Right kidney (tissue), 1 donor: ENCODE measurements around the gene PRKCA.
"Not testable (repeated sequence)": the region's sequence is repeated elsewhere in the genome, so short reads cannot be mapped to it uniquely, and the experiment has no call there.

Source experiments
- DNase-seq: peaks from one replicate; pipeline ENCODE4 v3.0.0-alpha.2; 2016

PRKCA gene

DNA sequence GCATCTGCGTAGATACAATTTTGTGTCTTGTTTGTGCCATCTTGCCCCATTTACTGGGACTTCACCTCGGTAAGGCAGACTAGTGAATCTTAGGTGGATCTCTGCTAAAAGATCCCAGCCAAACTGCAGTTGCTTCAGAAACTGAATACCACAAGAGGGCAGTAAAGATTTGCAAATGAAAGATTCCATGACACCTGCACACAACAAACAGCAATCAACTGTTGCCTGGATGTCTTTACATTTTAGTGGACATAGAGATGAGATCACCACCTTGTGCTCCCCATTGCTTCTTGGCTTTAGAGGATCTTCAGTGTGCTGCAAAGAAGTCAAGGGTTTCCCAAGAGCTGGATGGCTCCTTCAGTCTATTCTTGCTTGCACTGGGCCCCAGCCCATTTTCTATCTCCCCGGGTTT, 413.3 kb downstream of the PRKCA start:
- peak; percentile 50 for DNase-seq

DNA sequence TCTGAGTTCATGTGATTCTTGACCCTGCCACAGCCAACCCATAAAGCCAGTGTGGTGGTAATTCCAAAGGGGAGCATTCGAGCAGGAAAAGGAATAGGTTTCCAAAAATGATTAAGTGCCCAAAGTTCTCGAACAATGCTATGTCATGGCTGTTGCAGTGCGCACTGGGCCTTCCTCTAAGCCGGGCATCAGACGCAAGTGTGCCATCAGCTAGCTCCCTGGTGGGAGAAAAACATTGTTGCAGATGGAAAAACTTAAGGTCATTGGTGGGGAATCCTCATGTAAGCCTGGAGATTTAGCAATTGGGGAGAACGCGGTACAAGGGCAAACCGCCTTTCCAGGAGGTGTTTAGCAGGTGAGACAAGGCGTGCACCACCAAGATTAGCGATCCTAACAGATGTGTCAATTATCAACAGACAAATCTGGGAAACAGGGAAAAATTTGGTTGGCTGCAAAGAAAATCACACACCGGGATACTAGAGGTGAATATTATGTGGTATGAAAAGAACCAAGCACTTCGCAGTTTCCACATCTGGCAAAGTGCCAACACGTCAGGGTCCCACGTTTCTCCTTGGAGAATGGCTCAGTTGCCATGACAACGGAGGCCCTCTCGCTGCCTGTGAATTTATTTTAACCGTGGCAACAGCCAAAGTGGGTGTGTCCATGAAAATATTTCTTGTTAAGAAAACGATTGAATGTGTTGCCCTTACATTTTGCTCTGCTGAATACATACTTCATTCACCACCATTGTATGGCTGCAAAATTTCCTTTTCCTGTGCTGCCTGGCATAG, 414.0 kb downstream of the PRKCA start:
- no peak for DNase-seq

DNA sequence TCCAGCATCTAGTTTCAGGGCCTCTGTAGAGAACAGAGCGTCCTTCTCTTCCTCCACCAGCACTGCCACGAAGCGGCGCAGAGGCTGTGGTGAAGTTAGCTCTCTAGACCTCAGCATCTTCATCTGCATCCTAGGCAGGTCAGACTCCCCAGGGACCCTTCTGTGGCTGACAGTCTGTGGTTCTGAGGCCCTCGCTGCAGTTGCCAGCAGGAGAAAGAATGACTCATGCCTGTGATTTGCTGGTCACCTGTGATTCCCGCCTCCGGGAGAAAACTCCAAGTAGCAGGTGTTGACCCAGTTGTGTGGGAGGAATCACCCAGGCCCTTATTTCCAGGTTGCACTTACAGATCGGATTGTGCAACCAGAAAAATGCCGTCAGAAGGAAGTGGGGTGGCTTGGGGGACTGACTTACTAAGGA, 415.2 kb downstream of the PRKCA start:
- no peak for DNase-seq

DNA sequence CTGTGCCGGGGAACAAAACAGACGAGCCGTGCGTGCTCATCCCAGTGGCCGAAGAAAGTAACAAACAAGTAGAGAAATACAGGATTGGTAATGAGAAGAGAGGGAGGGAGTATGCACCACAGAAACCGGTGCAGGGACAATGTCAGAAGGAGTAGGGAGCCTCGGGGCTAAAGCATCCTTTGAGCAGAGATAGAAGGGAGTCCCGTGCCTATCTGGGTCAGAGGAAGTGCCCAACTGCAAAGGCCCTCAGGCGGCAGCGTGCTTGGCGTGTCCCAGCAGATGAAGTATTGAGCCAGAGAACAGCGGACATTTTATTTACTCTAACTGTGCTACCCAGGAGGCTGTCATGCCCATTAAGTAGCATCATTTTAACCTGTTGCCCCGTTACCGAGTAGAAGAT, 417.6 kb downstream of the PRKCA start:
- no peak for DNase-seq

DNA sequence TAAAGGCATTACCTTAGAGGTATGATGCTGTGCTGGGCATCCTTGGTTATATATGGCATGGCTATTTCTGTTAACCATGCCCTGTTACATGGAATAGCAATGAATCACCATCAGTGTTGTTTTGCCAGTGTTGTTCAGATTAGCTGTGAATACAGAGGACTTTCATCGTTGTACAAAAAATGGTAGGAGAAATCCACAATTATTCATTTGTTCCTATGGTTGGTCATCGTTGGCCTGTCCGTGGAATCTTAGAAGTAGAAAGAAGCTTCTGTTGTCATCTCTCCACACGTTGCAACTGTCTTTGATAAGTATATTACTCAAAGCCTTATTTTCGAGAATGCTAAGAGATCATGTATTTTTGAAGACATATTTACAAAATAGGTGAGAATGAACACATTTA, 418.2 kb downstream of the PRKCA start:
- DNase-seq, result no peak

DNA sequence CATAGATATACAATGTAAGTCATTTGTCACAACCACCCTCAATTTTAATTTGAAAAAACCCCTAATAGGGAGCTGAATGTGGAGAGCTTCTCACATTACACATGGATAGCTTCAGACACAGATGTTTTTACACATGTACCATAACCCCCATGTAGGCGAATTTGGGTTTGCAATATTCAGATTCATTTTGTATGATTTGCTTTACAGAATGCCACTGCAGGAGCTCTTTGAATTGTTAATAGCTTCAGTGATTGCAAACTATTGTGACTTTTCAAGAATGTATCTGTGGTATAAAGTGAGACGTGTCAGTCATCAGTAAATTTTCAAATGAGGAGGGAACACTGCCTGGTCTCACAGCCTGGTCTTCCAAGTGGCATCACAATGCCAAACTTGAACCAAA, 419.9 kb downstream of the PRKCA start:
- no peak for DNase-seq

DNA sequence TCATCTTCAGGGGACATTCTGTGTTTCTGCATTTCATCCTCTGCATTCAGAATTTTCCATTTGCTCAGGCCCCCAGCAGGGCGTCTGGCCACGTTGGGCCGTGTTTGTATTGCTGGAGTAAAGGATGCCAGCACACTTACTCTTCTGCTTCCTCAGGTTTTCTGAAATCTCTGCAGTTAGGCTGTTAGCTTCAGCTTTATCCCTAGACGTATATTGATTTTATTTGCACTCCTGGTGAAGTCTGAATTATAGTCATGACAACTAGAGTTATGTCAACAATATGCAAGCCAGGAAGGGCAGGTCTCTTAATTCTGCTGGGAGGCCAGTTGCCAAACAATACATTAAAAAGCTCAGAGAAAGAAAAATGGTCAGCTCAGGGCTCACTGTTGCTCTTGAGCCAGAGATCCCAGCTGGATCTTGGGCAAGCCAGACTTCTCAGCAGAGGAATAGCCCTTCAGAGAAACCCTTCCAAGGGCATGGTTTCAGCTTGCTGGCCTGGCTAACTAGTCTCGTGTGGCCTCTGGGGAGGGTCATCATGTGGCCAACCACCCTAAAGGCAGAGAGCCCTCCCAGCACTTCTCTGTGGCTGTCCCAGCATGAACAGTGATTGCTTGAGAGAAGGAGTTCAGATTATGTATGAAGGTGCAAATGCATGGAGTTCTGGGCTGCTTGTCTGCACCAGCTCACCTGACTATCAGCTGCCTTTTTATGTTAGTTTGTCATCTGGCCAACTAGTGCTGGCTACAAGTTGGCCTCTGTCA, 422.3 kb downstream of the PRKCA start:
- no peak for DNase-seq

DNA sequence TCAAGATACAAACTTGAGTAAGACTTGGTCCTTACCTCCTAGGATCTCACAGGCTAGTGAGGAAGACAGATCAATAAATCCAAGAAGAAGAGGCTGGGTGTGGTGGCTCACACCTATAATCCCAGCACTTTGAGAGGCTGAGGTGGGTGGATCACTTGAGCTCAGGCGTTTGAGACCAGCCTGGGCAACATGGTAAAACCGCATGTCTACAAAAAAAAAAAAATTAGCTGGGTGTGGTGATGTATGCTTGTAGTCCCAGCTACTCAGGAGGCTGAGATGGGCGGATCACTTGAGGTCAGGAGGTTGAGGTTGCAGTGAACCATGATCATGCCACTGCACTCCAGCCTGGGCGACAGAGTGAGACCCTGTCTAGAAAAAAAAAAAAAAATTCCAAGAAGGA, 423.0 kb downstream of the PRKCA start:
- not testable (repeated sequence) for DNase-seq

DNA sequence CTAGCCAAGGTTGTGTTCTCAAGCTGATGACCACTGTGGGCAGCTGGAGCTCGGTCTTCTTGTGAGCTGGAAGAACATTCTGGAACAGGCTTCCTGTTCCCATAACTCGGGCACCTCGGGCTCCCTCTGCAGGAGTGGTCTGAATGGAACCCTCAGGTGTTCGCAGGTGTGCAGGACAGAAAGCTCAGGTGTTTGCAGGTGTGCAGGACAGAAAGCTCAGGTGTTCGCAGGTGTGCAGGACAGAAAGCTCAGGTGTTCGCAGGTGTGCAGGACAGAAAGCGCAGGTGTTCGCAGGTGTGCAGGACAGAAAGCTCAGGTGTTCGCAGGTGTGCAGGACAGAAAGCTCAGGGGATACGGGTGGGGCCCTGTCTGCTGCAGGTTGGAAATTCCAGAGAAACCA, 423.5 kb downstream of the PRKCA start:
- no peak for DNase-seq

DNA sequence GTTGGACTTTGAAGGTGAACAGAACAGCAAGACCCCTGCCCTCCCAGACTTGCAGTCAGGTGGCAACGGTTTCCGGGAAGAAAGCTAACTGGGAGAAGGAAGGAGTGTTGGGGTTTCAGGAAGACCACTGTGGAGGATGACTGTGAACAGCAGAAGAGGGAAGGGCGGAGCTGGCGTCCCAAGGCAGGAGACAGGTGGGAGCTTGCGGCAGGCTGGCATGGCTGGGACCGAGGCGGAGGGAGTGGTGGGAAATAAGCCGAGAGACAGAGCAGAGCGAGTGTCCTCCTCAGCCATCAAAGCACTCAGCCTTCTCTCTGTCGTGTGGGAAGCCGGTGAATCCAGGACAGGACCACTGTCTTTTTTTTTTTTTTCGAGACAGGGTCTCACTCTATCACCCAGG, 424.0 kb downstream of the PRKCA start:
- DNase-seq, result no peak

DNA sequence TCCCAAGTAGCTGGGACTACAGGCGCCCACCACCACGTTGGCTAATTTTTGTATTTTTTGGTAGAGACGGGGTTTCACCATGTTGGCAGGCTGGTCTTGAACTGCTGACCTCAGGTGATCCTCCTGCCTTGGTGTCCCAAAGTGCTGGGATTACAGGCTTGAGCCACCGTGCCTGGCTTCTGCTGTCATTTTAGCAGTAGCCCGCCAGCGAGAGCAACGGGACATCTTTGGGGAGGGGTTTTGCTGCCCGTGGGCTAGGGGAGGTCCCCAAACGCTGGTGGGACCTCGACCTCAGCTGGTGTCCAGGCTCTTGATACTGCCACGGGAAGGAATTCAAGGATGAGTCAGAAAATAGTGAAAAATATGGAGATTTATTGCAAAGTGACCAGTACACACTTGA, 424.4 kb downstream of the PRKCA start:
- no peak for DNase-seq

DNA sequence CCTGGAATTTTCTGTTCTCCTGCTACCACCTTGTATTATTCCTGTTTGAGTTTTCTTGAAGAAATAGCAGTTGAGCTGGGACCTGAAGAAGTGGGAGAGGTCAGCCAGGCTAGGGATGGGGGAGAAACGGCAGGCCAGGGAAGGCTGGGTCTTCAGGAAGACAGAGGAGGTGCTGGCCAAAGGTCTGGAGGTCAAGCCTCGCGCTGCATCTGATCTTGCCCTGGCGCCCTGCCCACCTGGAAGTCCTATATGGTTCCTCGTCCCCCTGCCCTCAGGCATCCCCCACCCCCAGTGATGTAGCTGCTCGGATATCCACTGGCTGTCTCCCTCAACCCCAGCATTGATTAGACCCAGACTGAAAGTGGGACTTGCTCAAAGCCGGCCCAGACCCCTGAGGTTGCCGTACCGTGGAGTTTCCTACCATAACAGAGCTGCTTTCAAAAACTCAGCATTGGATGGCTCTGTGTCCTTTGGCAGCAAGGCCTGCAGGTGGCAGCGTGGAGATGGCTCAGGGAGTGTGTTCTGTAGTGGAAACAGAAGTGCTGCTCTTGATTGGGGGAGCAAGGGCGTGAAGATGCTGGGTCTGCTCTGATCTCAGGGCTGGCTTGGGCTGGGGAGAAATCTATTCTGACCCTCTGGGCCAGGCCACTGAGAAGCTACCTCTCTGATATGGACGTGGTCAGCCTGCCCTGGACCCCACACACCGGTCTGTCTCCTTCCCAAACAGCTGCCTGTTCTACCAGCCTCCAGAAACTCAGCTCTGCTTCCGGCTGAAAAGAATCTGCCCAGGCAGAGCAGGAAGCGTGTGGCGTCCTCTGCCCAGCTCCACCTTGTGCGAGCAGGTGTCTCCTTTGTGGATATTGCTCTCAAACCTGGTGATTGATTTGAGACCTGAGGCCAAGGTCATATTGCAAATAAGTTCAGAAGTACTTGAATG, 425.5 kb downstream of the PRKCA start:
- peak; percentile 46 for DNase-seq

DNA sequence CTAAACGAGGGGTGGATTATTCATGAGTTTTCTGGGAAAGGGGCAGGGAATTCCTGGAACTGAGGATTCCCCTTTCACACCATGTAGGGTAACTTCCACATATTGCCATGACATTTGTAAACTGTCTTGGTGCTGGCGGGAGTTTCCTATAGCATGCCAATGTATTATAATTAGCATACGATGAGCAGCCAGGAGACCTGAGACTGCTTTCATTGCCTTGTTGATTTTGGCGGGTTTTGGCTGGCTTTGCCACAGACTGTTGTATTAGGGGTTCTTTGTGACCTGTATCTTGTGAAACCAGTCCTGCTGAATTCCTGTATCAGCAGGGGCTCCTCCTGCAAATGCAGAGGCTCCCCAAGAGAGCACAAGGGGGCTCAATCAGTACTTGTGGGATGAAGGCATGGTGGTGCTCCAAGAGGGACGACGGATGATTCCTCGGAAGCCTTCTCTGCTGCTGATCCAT, 428.1 kb downstream of the PRKCA start:
- DNase-seq, result no peak

DNA sequence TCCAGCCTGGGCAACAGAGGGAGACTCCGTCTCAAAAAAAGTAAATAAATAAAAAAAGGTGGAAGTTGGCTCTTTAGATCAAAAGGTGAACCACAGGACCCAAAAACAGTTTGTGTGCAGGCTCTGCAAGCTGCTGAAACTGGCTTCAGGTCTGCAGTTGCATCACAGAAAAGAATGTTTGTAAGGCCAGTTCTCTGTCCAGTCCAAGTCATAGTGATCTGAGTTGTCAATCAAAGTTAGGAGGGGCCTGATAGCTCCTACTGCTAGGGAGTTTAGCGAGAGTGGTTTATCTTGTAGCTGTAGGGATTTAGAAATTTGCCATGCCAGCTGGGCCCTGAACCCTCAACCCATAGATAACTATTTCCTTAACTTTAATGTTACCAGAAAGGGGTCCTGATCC, 431.3 kb downstream of the PRKCA start:
- no peak for DNase-seq

DNA sequence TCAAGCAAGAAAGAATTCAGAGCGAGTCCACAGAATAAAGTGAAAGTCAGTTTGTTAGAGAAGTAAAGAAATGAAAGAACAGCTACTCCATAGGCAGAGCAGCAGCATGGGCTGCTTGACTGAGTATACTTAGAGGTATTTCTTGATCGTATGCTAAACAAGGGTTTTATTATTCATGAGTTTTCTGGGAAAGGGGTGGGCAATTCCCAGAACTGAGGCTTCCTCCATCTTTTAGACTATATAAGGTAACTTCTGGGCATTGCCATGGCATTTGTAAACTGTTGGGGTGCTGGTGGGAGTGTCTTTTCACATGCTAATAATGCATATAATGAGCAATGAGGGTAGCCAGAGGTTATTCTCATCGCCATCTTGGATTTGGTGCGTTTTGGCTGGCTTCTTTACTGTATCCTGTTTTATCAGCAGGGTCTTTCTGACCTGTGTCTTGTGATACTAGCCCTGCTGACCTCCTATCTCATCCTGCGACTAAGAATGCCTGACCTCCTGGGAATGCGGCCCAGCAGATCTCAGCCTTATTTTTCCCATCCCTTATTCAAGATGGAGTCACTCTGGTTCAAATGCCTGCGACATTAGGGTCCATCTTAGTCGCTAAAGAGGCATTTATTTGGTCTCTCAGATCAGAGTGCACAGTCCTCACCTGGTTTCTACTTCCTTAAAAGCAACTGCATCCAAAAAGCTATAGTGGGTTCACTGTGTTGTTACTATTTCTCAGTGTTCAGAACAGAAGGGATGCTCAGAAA, 432.0 kb downstream of the PRKCA start:
- DNase-seq, result no peak

DNA sequence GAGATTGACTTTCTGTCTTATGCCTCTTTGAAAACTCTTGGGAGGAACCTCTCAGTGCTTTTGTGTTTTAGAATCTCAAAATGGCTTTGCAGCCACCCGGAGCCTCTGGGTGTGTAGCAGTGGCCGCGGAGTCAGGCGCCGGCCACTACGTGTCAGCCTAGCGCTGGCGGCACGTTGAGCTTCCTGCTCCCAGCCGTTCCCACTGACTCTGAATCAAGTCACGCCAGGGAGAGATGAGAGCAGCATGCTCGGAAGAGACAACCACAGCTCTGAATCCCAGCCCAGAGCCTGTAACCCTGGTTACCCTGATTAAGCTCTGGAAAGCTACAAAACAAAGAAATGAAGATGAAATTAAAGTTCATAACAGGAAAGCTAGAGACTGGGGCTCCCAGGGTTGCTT, 435.1 kb downstream of the PRKCA start:
- no peak for DNase-seq

DNA sequence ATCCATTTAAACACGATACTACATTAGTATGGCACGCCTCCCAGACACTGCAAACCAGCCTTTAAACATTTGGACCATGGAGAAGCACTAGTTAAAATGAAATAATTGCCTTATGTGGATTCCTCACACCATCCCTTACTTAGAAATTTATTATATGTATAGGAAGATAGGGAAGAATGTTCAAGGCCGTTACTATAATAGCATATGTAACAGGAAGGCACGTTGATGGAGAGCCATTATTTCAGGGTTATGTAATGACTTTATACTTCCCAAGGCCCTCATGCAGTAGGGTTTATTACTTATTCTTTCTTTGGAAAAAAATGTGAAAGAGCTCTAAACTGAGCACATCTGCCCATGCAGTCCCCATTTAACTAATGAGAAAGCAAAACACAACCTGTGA, 435.9 kb downstream of the PRKCA start:
- DNase-seq, result no peak

DNA sequence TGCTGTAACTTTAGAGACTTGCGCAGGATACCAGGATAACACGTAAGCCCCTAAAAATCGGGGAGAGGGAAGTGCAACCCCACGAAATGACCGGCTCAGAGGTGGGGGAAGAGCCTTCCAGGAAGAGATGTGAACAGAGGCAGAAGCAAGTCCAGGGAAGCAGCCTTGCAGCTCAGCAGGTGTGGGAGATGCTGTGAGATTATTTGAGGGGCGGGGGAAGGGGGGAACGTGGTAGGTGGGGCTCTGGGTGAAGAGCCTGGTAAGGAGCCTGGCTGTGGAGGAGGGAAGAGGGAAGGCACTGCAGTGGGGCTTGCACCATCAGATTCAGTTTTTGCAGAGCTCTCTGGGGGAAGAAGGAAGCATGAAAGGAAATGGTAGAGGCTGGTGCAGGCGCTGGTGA, 437.1 kb downstream of the PRKCA start:
- DNase-seq, result no peak

DNA sequence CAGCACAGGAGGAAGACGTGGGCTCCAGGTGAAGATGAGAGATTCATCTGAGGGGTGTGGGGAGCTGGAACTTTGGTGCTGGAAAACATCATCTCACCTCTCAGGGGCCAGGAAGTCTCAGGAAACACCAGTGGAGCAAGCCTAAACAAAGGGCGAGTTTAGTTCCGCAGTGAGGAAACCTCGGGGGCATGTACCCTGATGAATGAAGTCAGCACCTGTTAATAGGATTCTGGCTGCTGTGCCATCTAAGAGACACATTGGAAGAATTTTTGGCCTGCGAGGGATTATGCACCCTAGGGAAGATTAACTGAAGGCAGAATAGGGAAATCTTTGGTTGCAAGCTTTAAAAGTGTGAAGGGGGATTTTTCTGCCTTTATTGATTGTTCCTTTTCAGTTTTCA, 437.8 kb downstream of the PRKCA start:
- DNase-seq, result no peak

DNA sequence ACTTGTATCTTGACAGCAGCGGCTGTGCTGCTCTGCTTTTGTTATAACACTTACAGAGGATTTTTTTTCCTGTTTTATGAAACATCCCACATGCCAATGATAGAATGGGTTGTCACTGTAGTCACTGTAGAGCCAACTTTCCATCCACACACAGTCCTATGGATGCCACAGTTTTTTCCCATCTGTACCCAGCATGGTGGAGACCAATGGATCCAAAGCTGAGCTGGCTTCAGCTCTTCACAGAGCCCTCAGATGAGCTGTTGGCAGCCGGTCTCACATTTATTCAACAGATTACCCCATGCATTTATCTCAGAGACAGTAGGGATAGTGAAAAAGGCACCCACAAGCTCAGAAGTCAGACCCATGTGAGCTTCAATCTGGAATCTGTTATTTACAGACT, 441.1 kb downstream of the PRKCA start:
- DNase-seq, result no peak

DNA sequence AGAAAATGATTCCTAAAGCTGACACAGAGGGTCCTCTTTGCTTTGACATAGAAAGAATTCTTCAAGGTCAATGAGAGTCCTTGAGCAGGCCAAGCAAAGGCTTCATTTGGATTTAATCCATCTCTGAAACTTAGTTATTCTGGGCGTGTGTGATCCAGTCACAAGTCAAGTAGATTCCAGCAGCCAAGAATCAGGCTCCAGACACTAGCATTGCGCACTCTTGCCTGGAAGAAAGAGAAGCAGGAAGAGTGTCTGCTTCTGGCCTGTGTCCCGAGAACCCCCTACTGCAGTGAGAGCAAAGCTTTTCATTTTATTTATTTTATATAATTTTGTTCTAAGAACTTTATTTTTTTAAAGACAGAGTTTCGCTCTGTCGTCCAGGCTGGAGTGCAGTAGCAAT, 444.3 kb downstream of the PRKCA start:
- DNase-seq, result no peak
